ENCODE results near the gene MCOLN1.

DNA sequence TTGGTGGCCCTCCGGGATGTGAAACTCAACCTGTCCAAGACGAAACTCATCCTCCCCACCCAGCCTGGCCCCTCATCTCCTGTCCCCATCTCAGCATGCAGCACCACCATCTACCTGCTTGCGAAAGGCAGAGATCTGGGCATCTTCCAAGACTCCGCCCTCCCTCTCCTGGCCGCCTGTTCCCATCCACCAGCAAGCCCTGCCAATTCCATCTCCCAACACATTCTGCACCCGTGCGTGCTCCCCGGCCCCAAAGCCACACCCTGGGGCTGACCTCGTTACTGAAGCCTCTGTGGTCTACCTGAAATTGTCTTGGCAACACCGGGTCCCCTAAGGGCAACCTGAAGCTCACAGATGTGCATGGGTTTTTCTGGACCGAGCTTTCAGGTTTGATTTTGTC lies 60.0 kb downstream of the MCOLN1 start:
- TF ChIP-seq, protein P1, sequence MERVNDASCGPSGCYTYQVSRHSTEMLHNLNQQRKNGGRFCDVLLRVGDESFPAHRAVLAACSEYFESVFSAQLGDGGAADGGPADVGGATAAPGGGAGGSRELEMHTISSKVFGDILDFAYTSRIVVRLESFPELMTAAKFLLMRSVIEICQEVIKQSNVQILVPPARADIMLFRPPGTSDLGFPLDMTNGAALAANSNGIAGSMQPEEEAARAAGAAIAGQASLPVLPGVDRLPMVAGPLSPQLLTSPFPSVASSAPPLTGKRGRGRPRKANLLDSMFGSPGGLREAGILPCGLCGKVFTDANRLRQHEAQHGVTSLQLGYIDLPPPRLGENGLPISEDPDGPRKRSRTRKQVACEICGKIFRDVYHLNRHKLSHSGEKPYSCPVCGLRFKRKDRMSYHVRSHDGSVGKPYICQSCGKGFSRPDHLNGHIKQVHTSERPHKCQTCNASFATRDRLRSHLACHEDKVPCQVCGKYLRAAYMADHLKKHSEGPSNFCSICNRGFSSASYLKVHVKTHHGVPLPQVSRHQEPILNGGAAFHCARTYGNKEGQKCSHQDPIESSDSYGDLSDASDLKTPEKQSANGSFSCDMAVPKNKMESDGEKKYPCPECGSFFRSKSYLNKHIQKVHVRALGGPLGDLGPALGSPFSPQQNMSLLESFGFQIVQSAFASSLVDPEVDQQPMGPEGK (CRISPR knock-in tag; IDR thresholded peaks at IDR 0.05; ENCODE audit: borderline replicate concordance): no peak
- TF ChIP-seq OSR1 (CRISPR knock-in tag; IDR thresholded peaks at IDR 0.05) (no peak), TCF4 (CRISPR knock-in tag; IDR thresholded peaks at IDR 0.05; ENCODE audit: borderline replicate concordance) (no peak), ZFP3 (CRISPR knock-in tag; IDR thresholded peaks at IDR 0.05) (no peak), CSDC2 (CRISPR knock-in tag; IDR thresholded peaks at IDR 0.05) (no peak), ZNF70 (CRISPR knock-in tag; IDR thresholded peaks at IDR 0.05) (no peak), PPARA (CRISPR knock-in tag; IDR thresholded peaks at IDR 0.05; ENCODE audit: borderline replicate concordance) (no peak), ARNTL (CRISPR knock-in tag; IDR thresholded peaks at IDR 0.05; ENCODE audit: borderline replicate concordance, low read depth) (no peak), ZNF565 (CRISPR knock-in tag; conservative IDR thresholded peaks at IDR 0.05; ENCODE audit: low read depth) (no peak), BACH2 (CRISPR knock-in tag; IDR thresholded peaks at IDR 0.05; ENCODE audit: borderline replicate concordance) (no peak), TOX (CRISPR knock-in tag; IDR thresholded peaks at IDR 0.05; ENCODE audit: borderline replicate concordance) (no peak), RARB (CRISPR knock-in tag; IDR thresholded peaks at IDR 0.05) (no peak), ESRRG (CRISPR knock-in tag; IDR thresholded peaks at IDR 0.05) (no peak)
- TF ChIP-seq, protein P2, sequence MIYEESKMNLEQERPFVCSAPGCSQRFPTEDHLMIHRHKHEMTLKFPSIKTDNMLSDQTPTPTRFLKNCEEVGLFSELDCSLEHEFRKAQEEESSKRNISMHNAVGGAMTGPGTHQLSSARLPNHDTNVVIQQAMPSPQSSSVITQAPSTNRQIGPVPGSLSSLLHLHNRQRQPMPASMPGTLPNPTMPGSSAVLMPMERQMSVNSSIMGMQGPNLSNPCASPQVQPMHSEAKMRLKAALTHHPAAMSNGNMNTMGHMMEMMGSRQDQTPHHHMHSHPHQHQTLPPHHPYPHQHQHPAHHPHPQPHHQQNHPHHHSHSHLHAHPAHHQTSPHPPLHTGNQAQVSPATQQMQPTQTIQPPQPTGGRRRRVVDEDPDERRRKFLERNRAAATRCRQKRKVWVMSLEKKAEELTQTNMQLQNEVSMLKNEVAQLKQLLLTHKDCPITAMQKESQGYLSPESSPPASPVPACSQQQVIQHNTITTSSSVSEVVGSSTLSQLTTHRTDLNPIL (CRISPR knock-in tag; IDR thresholded peaks at IDR 0.05; ENCODE audit: low read depth): no peak
